Erythroblast (primary cell): ENCODE measurements around the gene DCAF4.

ENCODE experiments used
- GATA1 ChIP-seq: IDR thresholded peaks from 2 replicates; pipeline ENCODE4 v1.6.1; 2011; ENCODE audit warnings: low read depth, mild to moderate bottlenecking, control low read depth, low read length, moderate library complexity
- POLR2A ChIP-seq: IDR thresholded peaks from 2 replicates; pipeline ENCODE4 v1.6.1; 2011; ENCODE audit warnings: mild to moderate bottlenecking, low read length

DNA sequence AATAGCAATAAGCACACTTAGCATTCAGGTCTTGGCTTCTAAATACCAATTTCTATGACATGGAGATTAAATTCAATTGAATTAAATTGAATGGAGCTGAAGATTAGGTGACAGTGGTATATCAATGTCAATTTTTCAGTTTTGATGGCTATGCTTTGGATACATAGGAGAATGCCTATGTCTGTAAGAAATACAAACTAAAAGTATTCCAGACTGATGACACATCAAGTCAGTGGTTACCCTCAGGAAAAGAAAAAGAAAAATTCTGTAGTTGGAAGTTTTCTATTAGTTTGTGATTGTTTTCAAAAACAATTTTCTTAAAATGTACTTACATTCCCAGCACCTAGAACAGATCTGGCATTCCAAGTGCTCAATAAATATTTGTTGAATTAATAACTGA is 4.9 kb upstream of the DCAF4 start:
- TF ChIP-seq POLR2A, result no peak
- no peak for TF ChIP-seq GATA1
